HCT116 (cell line): ENCODE measurements around the gene TPI1. TPM values are rescaled to one million over a fixed set of nuclear protein-coding genes. Genes with fewer than 3 reads are reported as not detected.

Experiments used
- ATAC-seq: fragments of 200-7000 bp; cut with Tn5 transposase; 2 replicates; pipeline ENCODE4 v1.9.1; 2020; ENCODE audit warnings: mild to moderate bottlenecking, moderate library complexity
- BruUV-seq: library from RNA; stranded (reverse); fragments of 400-500 nt; replicated peaks from 2 replicates; lab custom pipeline; 2021; lab: Mats Ljungman, UMichigan
- CTCF ChIA-PET: fragments of 300-600 bp; sonication (Branson Sonifier 250); formaldehyde crosslinking; loops from one replicate; lab custom pipeline; 2021; ENCODE audit warnings: antibody characterized with exemption; lab: Charles Lee
- POLR2A ChIA-PET: fragments of 300-600, 350-600 bp; sonication (Branson Sonifier 250); formaldehyde crosslinking; loops from one replicate; lab custom pipeline; 2021; ENCODE audit warnings: antibody characterized with exemption; lab: Charles Lee
- RAD21 ChIA-PET, 2 experiments: fragments of 300-600 bp; sonication (Branson Sonifier 250); formaldehyde crosslinking; loops; one replicate each; lab custom pipeline; 2023; ENCODE audit warnings: low total read pairs in 2 of 2; ENCODE audit not compliant: uncharacterized antibody in 2 of 2, unreplicated experiment in 2 of 2, low non-redundant PET in 1 of 2; lab: Charles Lee
- DNase-seq: peaks from one replicate; pipeline ENCODE4 v3.0.0-alpha.2; 2010; ENCODE audit warnings: low read depth, low spot score
- H2AFZ ChIP-seq: fragments of 200-600 bp; shearing (Covaris generic), sonication (generic); 2 replicates; pipeline ENCODE4 v1.6.1; 2017; ENCODE audit warnings: low read depth, mixed run types, mixed read lengths, antibody characterized with exemption, low read length; ENCODE audit not compliant: poor library complexity, severe bottlenecking
- H3K27ac ChIP-seq: 2 replicates; pipeline ENCODE4 v1.5.1; 2012; ENCODE audit warnings: low read depth, low read length
- H3K27me3 ChIP-seq: fragments of 200-600 bp; sonication (generic); 2 replicates; pipeline ENCODE4 v1.6.1; 2016; ENCODE audit warnings: mixed run types, low read length, mixed read lengths; ENCODE audit not compliant: insufficient read depth
- H3K36me3 ChIP-seq, 2 experiments: fragments of 200-500 bp in 1 of 2; fragments of 200-600 bp in 1 of 2; sonication (Bioruptor generic) in 1 of 2; sonication (generic) in 1 of 2; 2 replicates each; pipeline versions ENCODE4 v1.5.1 to v1.6.1; 2014 to 2016; ENCODE audit warnings: low read length in 2 of 2, inconsistent platforms in 1 of 2, mixed read lengths in 1 of 2, mixed run types in 1 of 2; ENCODE audit not compliant: insufficient read depth in 2 of 2, control insufficient read depth in 1 of 2
- H3K4me1 ChIP-seq, 2 experiments: fragments of 200-600 bp in 1 of 2; sonication (generic) in 1 of 2; 2 replicates each; pipeline versions ENCODE4 v1.5.1 to v1.6.1; 2012 to 2017; ENCODE audit warnings: low read length in 2 of 2, inconsistent platforms in 1 of 2, mild to moderate bottlenecking in 1 of 2, mixed read lengths in 1 of 2, mixed run types in 1 of 2, moderate library complexity in 1 of 2; ENCODE audit not compliant: insufficient read depth in 2 of 2, control insufficient read depth in 1 of 2
- H3K4me2 ChIP-seq: fragments of 200-600 bp; sonication (generic); 2 replicates; pipeline ENCODE4 v1.6.1; 2017; ENCODE audit warnings: mixed run types, low read length, mixed read lengths
- H3K4me3 ChIP-seq, 2 experiments: fragments of 200-600 bp in 1 of 2; sonication (generic) in 1 of 2; replicated peaks in 1 of 2; 2 replicates each; pipeline ENCODE4 v1.5.1; 2011 to 2016; ENCODE audit warnings: low read length in 2 of 2, control low read depth in 1 of 2, low read depth in 1 of 2, mild to moderate bottlenecking in 1 of 2, mixed read lengths in 1 of 2, mixed run types in 1 of 2
- H3K79me2 ChIP-seq: fragments of 200-600 bp; sonication (generic); 2 replicates; pipeline ENCODE4 v1.6.1; 2017; ENCODE audit warnings: mild to moderate bottlenecking, mixed run types, low read length, moderate library complexity, mixed read lengths; ENCODE audit not compliant: insufficient read depth
- H3K9ac ChIP-seq: fragments of 200-600 bp; sonication (generic); 2 replicates; pipeline ENCODE4 v1.6.1; 2016; ENCODE audit warnings: low read length, mixed read lengths
- H3K9me2 ChIP-seq: fragments of 200-600 bp; sonication (generic), shearing (Covaris generic); 2 replicates; pipeline ENCODE4 v1.6.1; 2017; ENCODE audit warnings: mixed run types, mild to moderate bottlenecking, moderate library complexity; ENCODE audit not compliant: insufficient read depth
- H3K9me3 ChIP-seq, 2 experiments: fragments of 200-500 bp in 1 of 2; fragments of 200-600 bp in 1 of 2; sonication (Bioruptor generic) in 1 of 2; sonication (generic) in 1 of 2; 2 replicates each; pipeline ENCODE4 v1.6.1; 2014 to 2017; ENCODE audit warnings: low read length in 2 of 2, mixed read lengths in 2 of 2, inconsistent platforms in 1 of 2, low read depth in 1 of 2, mild to moderate bottlenecking in 1 of 2, mixed run types in 1 of 2, moderate library complexity in 1 of 2; ENCODE audit not compliant: control insufficient read depth in 1 of 2, insufficient read depth in 1 of 2
- H4K20me1 ChIP-seq: fragments of 200-600 bp; sonication (generic), shearing (Covaris generic); 2 replicates; pipeline ENCODE4 v1.6.1; 2017; ENCODE audit warnings: mixed run types, mild to moderate bottlenecking, moderate library complexity; ENCODE audit not compliant: insufficient read depth
- CEBPB ChIP-seq: IDR thresholded peaks from 2 replicates; pipeline ENCODE4 v1.6.1; 2012; ENCODE audit warnings: low read depth
- CTCF ChIP-seq, 3 experiments: fragments of 200-600 bp in 1 of 3; sonication (generic) in 1 of 3; IDR thresholded peaks in 2 of 3; conservative IDR thresholded peaks in 1 of 3; 2 replicates each; pipeline ENCODE4 v1.5.1; 2012 to 2017; ENCODE audit warnings: low read depth in 2 of 3, low read length in 2 of 3, antibody characterized with exemption in 1 of 3, borderline replicate concordance in 1 of 3, control low read depth in 1 of 3, mild to moderate bottlenecking in 1 of 3, mixed read lengths in 1 of 3, mixed run types in 1 of 3, moderate library complexity in 1 of 3; ENCODE audit not compliant: insufficient read depth in 1 of 3
- EGR1 ChIP-seq: IDR thresholded peaks from 2 replicates; pipeline ENCODE4 v1.6.1; 2012; ENCODE audit warnings: low read depth
- ELF1 ChIP-seq: IDR thresholded peaks from 2 replicates; pipeline ENCODE4 v1.6.1; 2012; ENCODE audit warnings: low read depth, borderline replicate concordance
- EZH2 ChIP-seq: fragments of 200-600 bp; sonication (generic); IDR thresholded peaks from 2 replicates; pipeline ENCODE4 v1.6.1; 2017; ENCODE audit warnings: antibody characterized with exemption, mixed run types
- EZH2phosphoT487 ChIP-seq: fragments of 200-600 bp; IDR thresholded peaks from 2 replicates; pipeline ENCODE4 v1.6.1; 2018; ENCODE audit warnings: antibody characterized with exemption, borderline replicate concordance
- FOSL1 ChIP-seq: IDR thresholded peaks from 2 replicates; pipeline ENCODE4 v1.6.1; 2012; ENCODE audit warnings: low read depth
- MAX ChIP-seq: IDR thresholded peaks from 2 replicates; pipeline ENCODE4 v1.6.1; 2012
- POLR2A ChIP-seq: IDR thresholded peaks from 2 replicates; pipeline ENCODE4 v1.7.0; 2011; ENCODE audit warnings: borderline replicate concordance; ENCODE audit not compliant: insufficient read depth, insufficient read length; ENCODE audit errors: extremely low read depth
- RAD21 ChIP-seq: IDR thresholded peaks from 2 replicates; pipeline ENCODE4 v1.6.1; 2012; ENCODE audit warnings: low read depth, mild to moderate bottlenecking
- REST ChIP-seq: IDR thresholded peaks from 2 replicates; pipeline ENCODE4 v1.6.1; 2012; ENCODE audit warnings: low read depth
- SIN3A ChIP-seq: IDR thresholded peaks from 2 replicates; pipeline ENCODE4 v1.6.1; 2012; ENCODE audit warnings: low read depth
- SP1 ChIP-seq: IDR thresholded peaks from 2 replicates; pipeline ENCODE4 v1.6.1; 2012; ENCODE audit warnings: low read depth
- SRF ChIP-seq: IDR thresholded peaks from 2 replicates; pipeline ENCODE4 v1.6.1; 2012; ENCODE audit warnings: low read depth
- TCF7L2 ChIP-seq: IDR thresholded peaks from 2 replicates; pipeline ENCODE4 v1.7.0; 2011; ENCODE audit warnings: borderline replicate concordance, inconsistent platforms; ENCODE audit not compliant: insufficient read depth, insufficient read length; ENCODE audit errors: extremely low read depth
- YY1 ChIP-seq: IDR thresholded peaks from 2 replicates; pipeline ENCODE4 v1.6.1; 2011; ENCODE audit warnings: low read length, low read depth, moderate library complexity, mild to moderate bottlenecking; ENCODE audit not compliant: insufficient replicate concordance; ENCODE audit errors: extremely low read depth
- ZBTB33 ChIP-seq: IDR thresholded peaks from 2 replicates; pipeline ENCODE4 v1.6.1; 2011; ENCODE audit warnings: mild to moderate bottlenecking, low read length, moderate library complexity; ENCODE audit not compliant: insufficient replicate concordance; ENCODE audit errors: extremely low read depth
- ZFX ChIP-seq: fragments of 450-650 bp; IDR thresholded peaks from 2 replicates; pipeline ENCODE4 v1.6.1; 2017
- ZNF274 ChIP-seq: fragments of 200-500 bp; sonication (Bioruptor generic); IDR thresholded peaks from 2 replicates; pipeline ENCODE4 v1.6.1; 2014; ENCODE audit warnings: mild to moderate bottlenecking, low read depth, low read length, inconsistent platforms
- intact Hi-C: fragments of 100-400 bp; cut with micrococcal nuclease; formaldehyde crosslinking; loops from 2 replicates; pipeline ENCODE4 v1.10.0; 2022
- total RNA-seq: library from RNA; stranded (reverse); gene quantifications from one replicate; pipeline ENCODE4 v1.2.1, GENCODE V29; 2021; ENCODE audit not compliant: unreplicated experiment

Gene TPI1
- total RNA-seq, 1 experiment from 2014 or later: 1,068 TPM

GRCh38 chr12:6858799-6859198 lies 8.5 kb upstream of the TPI1 start:
- Histone ChIP-seq H3K4me1 (peaks cover 2 to 4% of the 10 kb centered on the region in 2 experiments; a peak in 3 of 4 replicates), H3K9me2 (no peaks in the 10 kb centered on the region), H3K4me3 (no peak overlapping the region), H3K27me3 (no peaks in the 10 kb centered on the region), H2AFZ (no peak overlapping the region), H3K9ac (no peak overlapping the region), H3K36me3 (peaks cover 60 to 73% of the 10 kb centered on the region in 2 experiments), H3K4me2 (no peak overlapping the region), H3K9me3 (no peaks in the 10 kb centered on the region), H3K79me2 (peaks cover 18% of the 10 kb centered on the region), H4K20me1 (no peaks in the 10 kb centered on the region), H3K27ac (no peak overlapping the region)
- TF ChIP-seq RAD21: no peak
- no peak for TF ChIP-seq REST
- no peak for TF ChIP-seq ELF1
- no peak; the same call in 1 of the 2 replicates for TF ChIP-seq ZFX
- TF ChIP-seq ZBTB33: no peak
- no peak for TF ChIP-seq EZH2
- no peak for TF ChIP-seq TCF7L2
- TF ChIP-seq POLR2A: no peak
- no peak for TF ChIP-seq MAX
- no peak for TF ChIP-seq CTCF (IDR thresholded peaks at IDR 0.05 in 2 of 3, conservative IDR thresholded peaks at IDR 0.05 in 1 of 3; ENCODE audit: borderline replicate concordance in 1 of 3, insufficient read depth in 1 of 3, low read depth in 2 of 3, low read length in 2 of 3)
- no peak for TF ChIP-seq SIN3A
- no peak for TF ChIP-seq YY1
- no peak for TF ChIP-seq EGR1
- TF ChIP-seq FOSL1: no peak
- no peak for TF ChIP-seq EZH2phosphoT487
- no peak for TF ChIP-seq SRF
- TF ChIP-seq SP1: no peak
- no peak for TF ChIP-seq CEBPB
- TF ChIP-seq ZNF274: no peak
- ChIA-PET POLR2A (interaction anchor here (1.1 kb wide), 1 partner anchor 10 kb away, joined by 3 read pairs; no protein-coding TSS in a partner anchor), RAD21 (no interaction called here), CTCF (no interaction called here)
- ATAC-seq: no peak
- intact Hi-C loops: no loop called here
- BruUV-seq: no TSS peak
- no peak for DNase-seq
